HS-27A (cell line): ENCODE results near the gene PIP5K1A.

Source experiments
- DNase-seq: peaks from one replicate; pipeline ENCODE4 v3.0.0-alpha.2; 2012; ENCODE audit warnings: low read depth, missing footprints

Gene PIP5K1A

DNA sequence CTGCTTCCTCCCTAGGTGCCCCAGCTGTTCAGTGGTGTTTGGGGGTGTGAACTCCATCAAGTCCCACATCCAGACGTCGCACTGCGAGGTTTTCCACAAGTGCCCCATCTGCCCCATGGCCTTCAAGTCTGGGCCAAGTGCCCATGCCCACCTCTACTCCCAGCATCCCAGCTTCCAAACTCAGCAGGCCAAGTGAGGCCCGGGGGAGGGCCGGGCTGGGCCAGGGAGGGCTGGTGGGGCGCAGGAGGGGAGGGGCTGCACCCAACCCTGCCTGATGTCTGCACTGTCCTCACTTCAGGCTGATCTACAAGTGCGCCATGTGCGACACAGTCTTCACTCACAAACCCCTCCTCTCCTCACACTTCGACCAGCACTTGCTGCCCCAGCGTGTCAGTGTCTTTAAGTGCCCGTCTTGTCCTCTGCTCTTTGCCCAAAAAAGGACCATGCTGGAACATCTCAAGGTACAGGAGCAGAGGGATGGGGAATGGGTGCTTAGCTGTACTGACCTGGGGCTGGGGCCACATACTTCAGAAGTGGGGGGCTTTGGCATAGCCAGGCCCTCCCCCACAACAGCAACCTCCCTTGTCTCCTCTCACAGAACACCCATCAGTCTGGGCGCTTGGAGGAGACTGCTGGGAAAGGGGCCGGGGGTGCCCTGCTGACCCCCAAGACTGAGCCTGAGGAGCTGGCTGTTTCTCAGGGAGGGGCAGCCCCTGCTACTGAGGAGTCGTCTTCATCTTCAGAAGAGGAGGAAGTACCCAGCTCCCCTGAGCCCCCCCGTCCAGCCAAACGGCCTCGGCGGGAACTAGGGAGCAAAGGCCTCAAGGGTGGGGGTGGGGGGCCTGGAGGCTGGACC is 91.0 kb downstream of the PIP5K1A start:
- DNase-seq = no peak

DNA sequence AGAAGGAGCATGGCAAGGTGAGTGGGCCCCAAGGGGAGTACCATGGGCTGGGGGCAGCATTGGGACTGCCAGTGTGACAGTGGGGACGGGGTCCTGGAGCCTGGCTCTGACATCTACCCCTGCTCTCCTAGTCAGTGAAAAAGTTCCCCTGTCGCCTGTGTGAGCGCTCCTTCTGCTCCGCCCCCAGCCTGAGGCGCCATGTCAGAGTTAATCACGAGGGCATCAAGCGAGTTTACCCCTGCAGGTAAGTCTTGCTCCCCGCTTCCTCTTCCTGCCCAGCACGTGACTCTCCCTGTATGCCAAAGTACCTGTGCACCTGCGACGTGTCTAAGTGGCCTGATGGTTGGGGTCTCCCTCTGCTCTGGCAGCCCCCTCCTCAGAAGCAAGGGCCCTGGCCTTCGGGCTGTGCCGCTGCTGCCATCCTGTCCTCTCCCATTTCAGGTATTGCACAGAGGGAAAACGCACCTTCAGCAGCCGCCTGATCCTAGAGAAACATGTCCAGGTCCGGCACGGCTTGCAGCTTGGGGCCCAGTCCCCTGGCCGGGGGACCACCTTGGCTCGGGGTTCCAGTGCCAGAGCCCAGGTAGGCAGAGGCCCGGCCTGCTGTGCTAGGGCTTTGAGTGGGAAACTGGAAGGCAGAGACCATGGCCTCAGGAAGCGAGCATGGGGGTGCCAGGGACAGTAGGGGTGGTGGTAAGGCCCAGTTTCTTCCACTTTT is 91.8 kb downstream of the PIP5K1A start:
- DNase-seq = no peak

DNA sequence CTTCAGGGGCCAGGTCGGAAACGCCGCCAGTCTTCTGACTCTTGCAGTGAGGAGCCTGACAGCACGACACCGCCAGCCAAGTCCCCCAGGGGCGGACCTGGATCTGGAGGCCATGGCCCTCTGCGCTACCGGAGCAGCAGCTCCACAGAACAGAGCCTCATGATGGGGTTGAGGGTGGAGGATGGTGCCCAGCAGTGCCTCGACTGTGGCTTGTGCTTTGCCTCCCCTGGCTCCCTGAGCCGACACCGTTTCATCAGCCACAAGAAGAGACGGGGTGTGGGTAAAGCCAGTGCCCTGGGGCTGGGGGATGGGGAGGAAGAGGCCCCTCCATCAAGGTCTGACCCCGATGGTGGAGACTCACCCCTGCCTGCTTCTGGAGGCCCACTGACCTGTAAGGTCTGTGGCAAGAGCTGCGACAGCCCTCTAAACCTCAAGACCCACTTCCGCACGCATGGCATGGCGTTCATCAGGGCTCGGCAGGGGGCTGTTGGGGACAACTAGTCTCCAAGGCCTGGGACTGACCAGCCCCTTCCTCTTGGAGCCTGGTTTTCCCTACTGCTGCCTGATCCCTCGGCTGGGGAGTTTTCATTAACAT is 92.5 kb downstream of the PIP5K1A start:
- DNase-seq = no peak

DNA sequence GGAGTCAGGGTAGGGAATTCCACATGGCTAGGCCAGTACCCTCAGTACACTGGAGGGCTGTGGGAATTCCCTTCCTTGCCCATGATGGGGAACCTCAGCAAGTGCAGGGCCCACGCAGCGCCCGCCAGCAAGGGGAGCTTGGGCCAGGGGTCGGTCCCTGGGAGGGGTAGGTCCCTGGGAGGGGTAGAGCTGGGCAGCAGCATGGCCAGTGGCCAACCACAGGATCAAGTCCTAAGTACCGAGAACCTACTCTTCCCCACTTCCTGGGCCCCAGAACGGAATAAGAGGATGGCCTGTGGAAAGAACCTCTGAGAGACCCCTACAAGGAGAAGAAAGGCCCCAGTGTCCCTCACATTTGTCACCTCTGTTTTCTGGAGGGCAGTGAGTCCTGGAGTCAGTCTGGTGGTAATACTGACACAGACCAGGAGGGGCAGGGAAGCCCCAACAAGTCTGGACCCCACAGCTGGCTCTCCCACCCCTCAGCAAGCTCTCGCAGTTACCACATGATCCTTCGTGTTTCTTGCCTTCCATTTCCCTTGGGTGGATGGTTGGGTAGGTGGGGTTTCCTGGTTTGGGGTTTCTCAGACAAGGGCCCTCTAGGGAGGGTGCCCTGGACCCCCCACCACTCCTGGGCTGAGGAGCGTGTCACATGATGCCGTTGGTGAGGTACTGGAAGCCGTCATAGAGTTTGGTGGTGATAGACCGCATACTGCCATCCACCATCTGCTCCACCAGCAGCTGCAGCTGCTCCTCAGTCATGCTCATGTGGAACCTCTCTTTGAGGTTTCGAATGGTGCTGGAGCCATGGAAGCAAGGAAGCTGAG is 94.1 kb downstream of the PIP5K1A start:
- no peak for DNase-seq

DNA sequence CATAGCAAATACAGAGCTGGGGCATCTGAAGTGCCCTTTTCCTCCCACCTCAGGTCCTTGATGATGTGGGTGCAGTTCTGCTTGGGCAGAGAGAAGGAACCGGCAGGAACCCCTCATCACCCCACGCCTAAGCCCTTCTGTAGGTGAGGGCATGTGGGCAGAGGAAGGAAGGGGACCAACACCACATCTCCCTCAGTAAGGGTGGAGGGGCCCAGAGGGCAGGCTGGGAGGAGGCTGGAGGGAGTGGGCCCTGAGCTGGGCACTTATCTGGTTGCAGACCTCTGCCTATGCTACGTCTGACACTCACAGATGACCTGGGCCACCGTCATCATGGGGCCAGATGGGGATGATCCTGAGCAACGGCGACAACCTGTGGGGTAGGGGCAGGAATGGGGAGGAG is 94.7 kb downstream of the PIP5K1A start:
- no peak for DNase-seq

DNA sequence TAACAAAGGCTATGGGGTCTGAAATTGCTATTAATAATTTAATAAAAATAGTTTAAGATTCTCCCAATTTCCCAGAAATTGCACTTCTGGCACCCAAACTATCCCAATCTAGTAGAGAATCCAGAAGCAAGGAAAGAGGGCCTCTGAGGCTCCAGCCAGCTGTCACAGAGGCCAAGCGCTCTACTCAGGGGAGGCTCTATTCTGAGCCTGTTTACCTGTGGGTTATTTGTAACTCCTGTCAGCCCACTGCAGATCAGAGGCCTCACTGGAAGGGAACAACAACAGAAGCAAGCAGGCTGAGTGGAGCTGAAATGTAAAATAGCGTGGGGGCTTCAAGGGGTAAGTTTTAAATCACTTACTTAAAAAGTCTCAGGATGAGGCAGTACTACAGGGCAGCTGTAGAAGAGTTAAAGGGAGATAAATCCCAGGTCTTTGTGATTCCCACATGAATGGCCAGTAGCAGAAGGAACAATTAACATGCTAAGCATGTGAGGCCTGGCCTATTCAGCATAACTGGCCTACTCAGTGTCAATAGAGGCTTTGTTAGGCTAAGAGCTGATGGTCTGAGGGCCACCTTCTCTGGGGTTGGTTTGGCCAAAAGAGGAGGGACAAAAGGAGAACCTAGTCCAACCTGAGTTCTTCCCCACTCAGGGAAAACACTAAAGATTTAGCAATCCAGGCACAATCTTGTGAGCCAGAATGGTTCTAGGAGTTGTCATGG is 96.5 kb downstream of the PIP5K1A start:
- DNase-seq = no peak
